HG03060 (cell line): ENCODE data around the gene HIKESHI.
"Not testable (repeated sequence)": the region's sequence is repeated elsewhere in the genome, so short reads cannot be mapped to it uniquely, and the experiment has no call there.

Experiments
- ATAC-seq: cut with Tn5 transposase; IDR thresholded peaks from one replicate; pipeline ENCODE4 v1.9.1; 2021; ENCODE audit warnings: low read depth, moderate number of reproducible peaks; ENCODE audit not compliant: unreplicated experiment

Gene HIKESHI, protein sequence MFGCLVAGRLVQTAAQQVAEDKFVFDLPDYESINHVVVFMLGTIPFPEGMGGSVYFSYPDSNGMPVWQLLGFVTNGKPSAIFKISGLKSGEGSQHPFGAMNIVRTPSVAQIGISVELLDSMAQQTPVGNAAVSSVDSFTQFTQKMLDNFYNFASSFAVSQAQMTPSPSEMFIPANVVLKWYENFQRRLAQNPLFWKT

GRCh38 chr11:86302092-86302793 is at the start of gene HIKESHI:
Gene HIKESHI, plus strand, starts transcription at chr11:86302240. Its CDS starts 209 bp downstream, at chr11:86302449.
- ATAC-seq = peak; percentile 96

DNA sequence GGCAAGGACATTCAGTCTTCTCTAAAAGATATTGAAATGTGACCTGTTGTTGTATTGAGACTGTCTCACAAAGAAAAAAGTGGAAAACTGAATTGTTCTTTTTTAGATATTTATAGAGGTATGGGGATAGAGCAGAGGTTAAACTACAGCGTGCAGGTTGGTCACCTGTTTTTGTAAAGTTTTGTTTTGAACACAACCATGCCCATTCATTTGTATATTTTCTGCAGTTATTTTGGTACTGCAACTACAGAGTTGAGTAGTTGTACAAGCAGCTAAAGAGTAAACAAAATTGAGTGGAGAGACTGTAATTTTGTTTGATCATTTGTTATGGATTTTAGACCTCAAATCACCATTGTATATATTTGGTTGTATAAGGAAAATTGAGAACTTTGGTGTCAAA is 46.1 kb upstream of the HIKESHI start:
- peak; percentile 78 for ATAC-seq

GRCh38 chr11:86256608-86257007 is 45.4 kb upstream of the HIKESHI start:
- ATAC-seq = no peak

GRCh38 chr11:86257446-86257845 is 44.6 kb upstream of the HIKESHI start:
- no peak for ATAC-seq

DNA sequence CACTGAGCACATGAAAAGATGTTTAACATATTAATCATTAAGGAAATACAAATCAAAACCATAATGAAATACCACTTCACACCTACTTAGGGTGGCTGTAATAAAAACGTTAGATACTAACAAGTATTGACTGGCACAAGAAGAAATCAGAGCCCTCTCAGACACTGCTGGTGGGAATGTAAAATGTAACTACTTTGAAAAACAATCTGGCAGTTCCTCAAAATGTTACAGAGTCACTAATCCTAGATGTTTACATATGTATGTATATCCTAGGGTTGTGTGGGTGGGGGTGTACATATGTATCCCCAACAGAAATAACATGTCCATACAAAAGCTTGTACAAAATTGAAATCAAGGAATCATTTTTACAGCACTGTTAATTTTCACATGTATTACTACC is 42.3 kb upstream of the HIKESHI start:
- no peak for ATAC-seq

GRCh38 chr11:86261328-86261727 is 40.7 kb upstream of the HIKESHI start:
- ATAC-seq = no peak

- no peak for ATAC-seq
These were observed 39.7 kb upstream of the HIKESHI start for GRCh38 chr11:86262387-86262786.

GRCh38 chr11:86264649-86265048 is 37.4 kb upstream of the HIKESHI start:
- no peak for ATAC-seq

DNA sequence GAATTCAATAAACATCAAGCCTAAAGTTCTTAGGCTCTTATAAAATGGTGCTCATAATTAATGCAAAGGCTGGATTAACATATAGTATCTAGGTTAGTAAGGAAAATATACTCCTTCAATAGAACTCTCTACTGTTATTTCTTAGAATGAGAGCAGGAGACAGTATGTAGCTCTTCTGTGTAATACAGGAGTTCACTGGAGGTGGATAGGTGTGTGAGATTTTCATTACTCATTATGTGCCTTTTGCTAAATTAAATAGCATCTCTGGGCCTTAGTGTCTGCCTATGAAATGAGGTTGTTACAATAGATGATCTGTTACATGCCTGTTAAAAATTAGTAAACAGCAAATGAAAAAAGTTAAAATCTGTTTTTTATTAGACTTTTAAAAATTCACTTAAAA is 36.8 kb upstream of the HIKESHI start:
- no peak for ATAC-seq

DNA sequence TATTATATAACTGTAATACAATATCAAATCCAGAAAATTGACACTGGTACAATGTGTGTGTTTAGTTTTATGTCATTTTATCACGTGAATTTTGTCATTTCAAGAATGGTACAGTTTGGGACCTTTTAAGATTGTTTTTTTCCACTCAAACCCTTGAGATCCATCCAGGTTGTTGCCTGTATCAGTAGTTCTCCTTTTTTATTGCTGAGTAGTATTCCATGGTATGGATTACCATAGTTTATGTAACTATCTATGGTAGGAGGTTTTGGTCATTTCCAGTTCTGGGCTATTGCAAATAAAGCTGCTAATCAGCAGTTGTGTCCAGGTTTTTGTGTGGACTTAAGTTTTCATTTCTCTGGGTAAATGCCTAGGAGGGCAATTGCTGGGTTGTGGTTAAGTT is 32.4 kb upstream of the HIKESHI start:
- ATAC-seq = no peak

DNA sequence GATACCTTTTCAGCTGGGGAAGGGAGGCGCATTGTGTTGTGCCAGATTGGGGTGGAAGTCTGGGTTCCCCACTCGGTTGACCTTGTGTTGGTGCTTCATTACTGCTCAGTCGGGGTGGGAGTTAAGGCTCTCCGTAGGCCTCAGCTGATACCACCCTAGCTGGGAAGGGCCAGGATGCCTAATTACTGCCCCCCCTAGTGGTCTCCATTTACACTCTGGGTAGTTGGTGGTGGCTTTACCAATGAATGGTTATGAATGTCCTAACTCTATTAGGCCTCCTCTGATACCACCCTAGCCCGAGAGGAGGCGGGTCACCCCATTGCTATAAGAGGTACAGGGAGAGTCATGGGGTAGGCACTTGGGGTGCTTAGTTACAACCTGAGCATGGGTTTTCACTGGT is 27.5 kb upstream of the HIKESHI start:
- ATAC-seq = no peak

GRCh38 chr11:86274999-86275398 is 27.0 kb upstream of the HIKESHI start:
- ATAC-seq = no peak

- no peak for ATAC-seq
These were observed 26.3 kb upstream of the HIKESHI start for GRCh38 chr11:86275493-86276370.

DNA sequence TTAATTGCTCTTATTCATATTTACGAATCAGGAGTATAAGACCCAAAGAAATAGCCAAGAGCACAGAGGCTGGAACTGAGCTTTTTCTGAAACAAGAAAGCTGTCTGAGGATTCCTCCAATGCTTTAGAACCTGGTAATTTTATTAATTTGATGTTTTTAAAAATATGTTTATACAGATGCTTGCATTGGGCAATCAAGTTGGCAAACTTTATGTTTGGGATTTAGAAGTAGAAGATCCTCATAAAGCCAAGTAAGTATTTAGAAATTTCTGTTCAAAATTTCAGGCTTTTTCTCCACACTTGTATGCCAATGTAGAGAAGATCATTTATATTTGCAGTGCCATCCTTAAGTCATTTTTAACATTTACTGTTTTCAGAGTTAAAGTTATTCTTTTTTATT is 24.3 kb upstream of the HIKESHI start:
- no peak for ATAC-seq

DNA sequence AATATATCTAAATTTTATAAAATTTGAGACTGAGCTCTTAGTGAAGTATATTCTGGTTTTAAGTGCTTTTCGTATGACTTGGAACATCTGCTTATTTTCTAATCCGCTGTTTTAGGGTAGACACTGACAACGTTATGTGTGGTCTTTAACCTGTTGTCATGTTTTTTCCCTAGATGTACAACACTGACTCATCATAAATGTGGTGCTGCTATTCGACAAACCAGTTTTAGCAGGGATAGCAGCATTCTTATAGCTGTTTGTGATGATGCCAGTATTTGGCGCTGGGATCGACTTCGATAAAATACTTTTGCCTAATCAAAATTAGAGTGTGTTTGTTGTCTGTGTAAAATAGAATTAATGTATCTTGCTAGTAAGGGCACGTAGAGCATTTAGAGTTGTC is 23.8 kb upstream of the HIKESHI start:
- ATAC-seq = no peak

DNA sequence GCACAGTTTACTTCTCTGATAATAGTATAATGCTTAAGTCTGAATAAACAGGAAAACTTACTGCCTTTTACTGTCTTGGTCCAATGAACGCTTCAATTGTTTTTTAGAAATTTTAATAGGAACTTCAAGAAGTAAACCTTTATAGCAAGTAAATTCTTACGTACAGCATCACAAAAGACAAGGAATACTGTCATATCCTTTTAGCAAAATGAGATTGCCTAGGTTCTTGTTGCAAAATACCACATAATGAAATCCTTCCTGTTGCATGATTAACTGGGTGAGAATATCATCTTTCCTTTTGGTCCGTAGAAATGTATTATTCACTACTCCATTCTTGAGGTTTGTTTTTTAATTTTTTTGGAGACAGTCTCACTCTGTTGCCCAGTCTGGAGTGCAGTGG is 22.3 kb upstream of the HIKESHI start:
- no peak for ATAC-seq

- no peak for ATAC-seq
These were observed 14.6 kb upstream of the HIKESHI start for GRCh38 chr11:86287468-86287796.

DNA sequence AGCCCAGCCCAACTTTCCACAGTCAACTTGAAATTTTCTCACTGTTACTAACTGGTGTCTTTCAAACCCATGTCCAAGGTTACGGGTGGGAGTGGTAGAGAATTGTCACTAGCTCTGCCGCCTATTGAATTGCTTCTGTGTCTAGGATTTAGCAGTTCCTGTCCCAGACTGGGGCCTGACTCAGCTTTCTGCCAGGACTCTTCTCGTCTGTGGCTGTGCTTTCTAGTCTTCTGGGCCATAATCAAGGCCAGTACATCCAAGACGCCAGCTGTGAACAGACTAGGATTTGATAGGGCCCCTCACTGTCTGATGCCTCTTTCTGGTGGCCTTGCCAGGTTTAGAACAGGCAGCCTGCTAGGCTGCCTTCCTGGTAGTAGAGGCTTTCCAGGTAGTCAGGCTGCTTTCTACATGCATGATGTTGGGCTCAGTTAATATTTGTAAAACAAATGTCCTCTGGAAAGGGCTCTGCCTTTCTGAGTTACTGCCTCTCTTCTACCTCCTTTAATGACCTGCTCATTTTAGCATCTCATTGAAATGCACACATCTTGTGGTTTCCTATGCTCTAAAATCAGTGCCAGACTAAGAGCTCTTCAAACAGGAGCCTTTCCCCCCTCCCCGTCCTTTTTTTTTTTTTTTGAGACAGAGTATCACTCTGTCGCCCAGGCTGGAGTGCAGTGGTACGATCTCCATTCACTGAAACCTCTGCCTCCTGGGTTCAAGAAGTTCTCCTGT is 13.1 kb upstream of the HIKESHI start:
- no peak for ATAC-seq

DNA sequence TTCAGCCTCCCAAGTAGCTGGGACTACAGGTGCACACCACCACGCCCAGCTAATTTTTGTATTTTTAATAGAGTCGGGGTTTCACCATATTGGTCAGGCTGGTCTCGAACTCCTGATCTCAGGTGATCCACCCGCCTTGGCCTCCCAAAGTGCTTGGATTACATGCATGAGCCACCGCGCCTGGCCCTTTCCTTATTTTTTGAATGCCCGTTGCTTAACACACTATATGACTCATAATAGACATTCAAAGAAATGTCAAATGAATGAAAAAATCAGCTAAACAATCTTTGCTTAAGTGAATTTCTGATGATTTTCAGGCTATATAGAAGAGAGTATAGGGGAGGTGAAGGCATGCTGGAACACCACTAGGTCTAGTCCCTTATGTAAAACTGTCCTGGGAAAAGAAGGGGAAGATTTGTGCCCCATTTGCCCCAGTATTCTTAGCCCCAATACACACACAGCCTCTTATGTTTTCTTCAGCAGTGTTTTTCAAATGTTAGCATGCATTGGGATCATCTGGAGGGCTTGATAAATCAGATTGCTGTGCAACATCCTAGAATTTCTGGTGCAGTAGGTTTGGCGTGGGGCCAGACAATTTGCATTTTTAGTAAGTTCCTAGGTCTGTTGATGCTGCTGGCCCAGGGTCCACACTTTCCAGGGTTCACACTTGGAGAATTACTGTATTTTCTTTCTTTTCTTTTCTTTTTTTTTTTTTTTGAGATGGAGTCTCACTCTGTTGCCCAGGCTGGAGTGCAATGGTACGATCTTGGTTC is 12.3 kb upstream of the HIKESHI start:
- ATAC-seq = not testable (repeated sequence)
